NOMO-1 treated with DMSO at 0.1 percent for 48 hours (cell line): ENCODE measurements around the gene R3HDM2.
A peak's percentile ranks its signal among the peaks of the same experiment; 100 is the strongest.
"Not testable (repeated sequence)": the region's sequence is repeated elsewhere in the genome, so short reads cannot be mapped to it uniquely, and the experiment has no call there.

Experiments used
- DNase-seq: peaks from one replicate; lab custom pipeline; 2025; ENCODE audit not compliant: unreplicated experiment; lab: John Stamatoyannopoulos, UW

R3HDM2 gene

DNA sequence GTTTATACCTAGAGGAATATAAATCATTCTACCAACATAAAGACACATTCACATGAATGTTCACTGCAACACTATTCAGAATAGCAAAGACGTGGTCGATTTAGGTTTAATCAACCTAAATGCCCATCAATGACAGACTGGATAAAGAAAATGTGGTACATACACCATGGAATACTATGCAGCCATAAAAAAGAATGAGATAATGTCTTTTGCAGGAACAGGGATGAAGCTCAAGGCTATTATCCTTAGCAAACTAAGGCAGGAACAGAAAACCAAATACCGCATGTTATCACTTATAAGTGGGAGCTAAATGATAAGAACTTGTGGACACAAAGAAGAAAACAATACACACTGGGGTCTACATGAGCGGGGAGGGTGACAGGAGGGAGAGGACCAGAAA is 94.5 kb downstream of the R3HDM2 start:
- DNase-seq: not testable (repeated sequence)

DNA sequence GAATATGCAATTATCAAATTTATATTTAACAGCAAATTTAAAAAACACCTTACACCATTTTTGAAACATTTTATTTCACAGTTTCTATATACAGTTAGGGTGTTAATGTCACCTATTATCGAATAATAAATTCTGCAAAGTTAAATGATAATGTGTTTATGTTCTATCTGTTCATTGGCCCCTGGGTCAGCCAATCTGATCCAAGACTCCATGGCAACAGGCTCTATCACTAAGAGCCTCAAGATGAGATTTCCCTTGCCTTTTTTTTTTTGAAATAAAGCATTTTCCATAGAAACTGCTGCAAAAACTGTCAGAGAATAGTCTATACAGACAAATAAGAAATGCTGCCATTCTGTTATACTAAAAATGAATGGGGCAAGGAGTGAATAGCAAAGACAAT is 96.6 kb downstream of the R3HDM2 start:
- DNase-seq: no peak

DNA sequence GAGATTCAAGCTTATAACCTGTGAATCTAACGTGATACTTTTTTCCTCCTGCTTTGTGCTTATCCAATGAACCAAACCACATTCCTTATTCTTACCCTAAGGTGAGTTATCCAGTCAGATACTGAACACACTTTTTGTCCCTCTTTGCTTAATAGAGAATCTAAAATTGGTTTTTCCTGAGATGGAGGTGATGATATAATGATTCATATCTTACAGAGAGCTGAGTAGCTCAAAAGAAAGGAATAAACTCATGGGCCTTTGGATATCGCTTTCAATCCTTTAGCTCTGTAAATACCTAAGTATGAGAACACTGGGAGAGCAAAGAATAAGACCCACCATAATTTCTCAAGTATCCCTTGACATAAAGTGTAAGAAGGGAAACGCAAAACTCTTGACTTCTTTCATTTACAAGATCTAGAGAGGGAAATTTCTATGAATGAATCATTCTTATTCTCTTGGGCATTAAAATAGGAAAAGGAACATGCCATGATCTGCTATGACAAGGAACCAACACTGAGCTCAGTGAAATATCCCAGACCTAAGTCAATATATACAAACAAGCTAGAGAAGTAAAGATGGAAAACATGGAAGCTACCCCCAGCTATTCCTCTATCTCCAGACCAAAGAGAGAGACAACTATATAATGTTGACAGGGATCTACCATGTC is 98.1 kb downstream of the R3HDM2 start:
- no peak for DNase-seq

- DNase-seq: peak; percentile 90
Measured at GRCh38 chr12:57330992-57331391, 99.9 kb downstream of the R3HDM2 start.

GRCh38 chr12:57329219-57329618 is 101.6 kb downstream of the R3HDM2 start:
- DNase-seq: no peak

DNA sequence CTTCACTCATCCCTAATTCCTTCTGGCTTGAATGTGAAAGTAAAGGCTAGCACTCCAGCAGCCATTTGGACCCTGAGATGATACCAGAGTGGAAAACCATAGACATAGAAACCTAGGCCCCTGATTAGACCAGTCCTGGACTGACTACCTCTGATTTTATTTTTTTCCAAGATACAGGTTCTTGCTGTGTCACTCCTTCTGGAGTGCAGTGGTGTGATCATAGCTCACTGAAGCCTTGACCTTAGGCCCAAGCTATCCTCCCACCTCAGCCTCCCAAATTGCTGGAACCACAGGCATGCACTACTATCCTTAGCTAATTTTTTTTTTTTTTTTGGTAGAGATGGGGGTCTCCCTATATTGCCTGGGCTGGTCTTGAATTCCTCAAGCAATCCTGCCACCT is 105.4 kb downstream of the R3HDM2 start:
- DNase-seq: no peak

- no peak for DNase-seq
Measured at GRCh38 chr12:57323416-57323815, 107.4 kb downstream of the R3HDM2 start.

- no peak for DNase-seq
Measured at GRCh38 chr12:57320639-57321038, 110.2 kb downstream of the R3HDM2 start.

DNA sequence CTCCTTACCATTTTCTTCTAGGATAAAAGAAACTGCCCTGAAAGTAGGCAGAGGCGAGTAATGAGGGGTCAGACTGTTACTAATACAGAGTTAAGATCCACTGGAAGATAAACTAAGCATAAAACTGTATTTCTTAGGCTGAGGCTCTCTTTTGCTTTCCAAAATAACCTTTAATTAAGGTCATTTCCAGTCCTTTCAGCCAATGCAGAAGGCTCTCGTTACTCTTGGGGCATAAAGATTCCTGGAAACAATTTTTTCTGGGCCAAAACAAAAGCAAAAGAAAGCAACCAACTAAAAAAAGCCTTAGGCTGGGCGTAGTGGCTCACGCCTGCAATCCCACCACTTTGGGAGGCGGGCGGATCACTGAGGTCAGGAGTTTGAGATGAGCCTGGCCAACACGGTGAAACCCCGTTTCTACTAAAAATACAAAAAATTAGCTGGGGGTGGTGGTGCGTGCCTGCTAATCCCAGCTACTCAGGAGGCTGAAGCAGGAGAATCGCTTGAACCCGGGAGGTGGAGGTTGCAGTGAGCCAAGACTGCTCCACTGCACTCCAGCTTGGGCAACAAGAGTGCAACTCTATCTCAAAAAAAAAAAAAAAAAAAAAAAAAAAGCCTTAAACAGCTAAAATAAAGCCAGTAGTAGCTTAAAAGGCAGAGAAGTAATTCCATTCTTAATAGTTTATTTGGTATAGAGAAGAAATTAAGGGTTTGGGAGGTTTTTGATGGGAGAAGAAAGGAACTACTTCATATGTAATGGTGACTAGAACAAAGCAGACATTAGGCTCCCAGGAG is 111.0 kb downstream of the R3HDM2 start:
- no peak for DNase-seq

- no peak for DNase-seq
Measured at GRCh38 chr12:57315681-57316080, 115.2 kb downstream of the R3HDM2 start.

DNA sequence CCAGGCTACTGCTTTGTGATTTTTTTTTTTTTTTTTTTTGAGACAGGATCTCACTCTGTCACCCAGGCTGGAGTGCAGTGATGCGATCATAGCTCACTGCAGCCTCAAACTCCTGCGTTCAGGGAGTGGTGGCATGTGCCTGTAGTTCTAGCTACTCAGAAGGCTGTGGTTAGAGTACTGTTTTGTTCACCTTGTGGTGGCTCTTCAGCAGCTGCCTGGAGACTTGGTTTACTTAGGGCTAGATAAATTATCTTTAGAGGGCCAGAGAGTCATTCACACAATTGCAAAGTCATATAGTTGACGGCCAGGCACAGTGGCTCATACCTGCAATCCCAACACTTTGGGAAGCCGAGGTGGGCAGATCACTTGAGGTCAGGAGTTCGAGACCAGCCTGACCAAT is 118.6 kb downstream of the R3HDM2 start:
- not testable (repeated sequence) for DNase-seq

DNA sequence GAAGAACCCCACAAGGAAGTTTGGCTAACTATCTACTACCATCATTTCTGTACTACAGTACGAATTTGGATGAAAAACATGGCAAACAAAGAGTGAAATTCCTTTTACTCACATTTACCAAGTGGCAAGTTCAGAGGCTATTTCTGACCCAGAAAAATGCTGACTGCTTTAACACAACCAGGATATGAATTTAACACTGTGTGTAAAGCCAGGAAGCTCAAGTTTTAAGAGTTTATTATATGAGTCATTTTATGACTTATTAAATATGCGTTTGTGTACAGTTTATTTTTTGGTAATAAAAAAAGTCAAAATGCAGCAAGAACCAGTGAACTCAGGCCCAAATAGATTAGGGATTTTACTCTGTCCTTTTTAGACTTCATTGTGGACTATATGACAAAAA is 121.4 kb downstream of the R3HDM2 start:
- no peak for DNase-seq

- no peak for DNase-seq
Measured at GRCh38 chr12:57300961-57301584, 129.8 kb downstream of the R3HDM2 start.

- DNase-seq: no peak
Measured at GRCh38 chr12:57299514-57300016, 131.3 kb downstream of the R3HDM2 start.

DNA sequence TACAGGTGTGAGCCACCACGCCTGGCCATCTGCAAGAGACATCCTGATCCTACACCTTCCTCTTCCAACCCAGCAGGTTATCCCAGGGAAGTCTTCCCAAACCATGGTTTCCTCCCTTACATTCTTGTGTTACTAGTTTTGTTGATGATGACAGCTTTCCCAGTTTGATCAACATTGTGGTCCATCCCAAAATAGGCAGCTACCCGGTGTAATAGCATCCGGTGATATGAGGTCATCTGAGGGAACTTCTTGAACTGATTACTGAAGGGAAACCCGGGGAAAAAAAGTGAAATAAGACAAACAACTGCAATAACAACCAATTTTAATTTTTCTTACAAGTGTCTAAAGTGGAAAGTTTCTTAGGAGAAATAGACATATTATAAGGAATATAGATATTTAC is 134.6 kb downstream of the R3HDM2 start:
- no peak for DNase-seq

GRCh38 chr12:57282073-57282472 is 148.8 kb downstream of the R3HDM2 start:
- not testable (repeated sequence) for DNase-seq

GRCh38 chr12:57280211-57281062 is 150.4 kb downstream of the R3HDM2 start:
- DNase-seq: peak; percentile 59

DNA sequence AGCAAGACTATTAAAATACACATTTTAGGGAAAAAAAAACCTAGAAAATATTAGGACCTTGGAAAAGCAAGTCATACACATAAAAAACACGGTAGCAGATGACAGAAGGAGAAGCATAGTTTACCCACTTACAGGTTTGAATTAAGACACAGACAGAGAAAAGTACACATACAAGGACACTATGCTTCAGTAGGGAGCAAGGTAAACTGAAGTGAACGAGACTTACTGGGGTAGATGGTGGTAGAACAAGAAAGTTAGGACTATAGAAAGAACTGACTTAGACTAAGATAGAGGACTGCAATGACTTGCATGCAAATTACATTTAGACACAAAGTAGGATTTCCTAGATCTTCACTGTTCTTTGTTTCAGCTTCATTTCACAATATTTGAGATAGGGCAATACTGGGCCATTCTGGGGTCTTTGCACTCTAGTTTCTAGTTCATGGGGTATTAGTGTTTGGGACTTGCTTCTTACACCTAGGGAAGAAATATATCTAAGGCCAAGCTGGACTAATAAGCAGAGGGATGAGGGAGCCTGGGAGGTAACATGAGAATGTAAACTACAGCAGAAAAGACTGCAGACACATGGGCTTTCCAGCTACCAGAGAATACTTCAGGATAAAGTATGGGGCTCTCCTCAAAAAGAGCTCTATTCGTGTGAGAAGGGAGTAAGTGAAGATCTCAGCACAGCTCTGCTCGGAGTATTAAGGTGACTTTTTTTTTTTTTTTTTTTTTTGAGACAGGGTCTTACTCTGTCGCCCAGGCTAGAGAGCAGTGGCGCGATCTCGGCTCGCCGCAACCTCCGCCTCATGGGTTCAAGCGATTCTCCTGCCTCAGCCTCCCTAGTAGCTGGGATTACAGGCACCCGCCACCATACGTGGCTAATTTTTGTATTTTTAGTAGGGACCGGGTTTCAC is 152.1 kb downstream of the R3HDM2 start:
- DNase-seq: no peak

- peak; percentile 2 for DNase-seq
Measured at GRCh38 chr12:57276935-57277563, 153.8 kb downstream of the R3HDM2 start.
